ENCODE results near the gene PHACTR3.

Gene PHACTR3

GRCh38 chr20:59591061-59591460 is 13.3 kb upstream of the PHACTR3 start:
- H3K9me3 ChIP-seq (replicated peaks; ENCODE audit: insufficient read depth, low read length), result no peaks in the 10 kb centered on the region
- H3K9ac ChIP-seq (ENCODE audit: low read length), result no peak overlapping the region
- H3K9me2 ChIP-seq (replicated peaks; ENCODE audit: insufficient read depth, low read length), result no peaks in the 10 kb centered on the region
- peaks cover 83% of the 10 kb centered on the region for H3K27me3 ChIP-seq (replicated peaks; ENCODE audit: insufficient read depth, low read length)
- H3K4me3 ChIP-seq (ENCODE audit: low read length), result no peak overlapping the region
- no peak overlapping the region for H3K27ac ChIP-seq (ENCODE audit: low read length)
- no peak for DNase-seq
- H3K4me1 ChIP-seq (ENCODE audit: low read length), result no peaks in the 10 kb centered on the region
- TF ChIP-seq EZH2phosphoT487 (IDR thresholded peaks at IDR 0.05; ENCODE audit: low read length), result no peak
- TF ChIP-seq CTCF (IDR thresholded peaks at IDR 0.05; ENCODE audit: low read length), result no peak
- TF ChIP-seq EZH2 (optimal IDR thresholded peaks at IDR 0.05; ENCODE audit: low read depth, low read length), result no peak
- no peak overlapping the region for H2AFZ ChIP-seq (ENCODE audit: low read length)
- no peak overlapping the region for H3K4me2 ChIP-seq (ENCODE audit: low read depth, low read length)
- H3F3A ChIP-seq (ENCODE audit: insufficient read depth, low read length), result no peaks in the 10 kb centered on the region
- H4K20me1 ChIP-seq (ENCODE audit: insufficient read depth, low read length), result no peaks in the 10 kb centered on the region
- no peaks in the 10 kb centered on the region for H3K79me2 ChIP-seq (ENCODE audit: low read length)
- H3K36me3 ChIP-seq (replicated peaks; ENCODE audit: insufficient read depth, low read length), result no peaks in the 10 kb centered on the region

- DNase-seq, result no peak
- Histone ChIP-seq H3K9me2 (replicated peaks; ENCODE audit: insufficient read depth, low read length) (no peaks in the 10 kb centered on the region), H3K27me3 (replicated peaks; ENCODE audit: insufficient read depth, low read length) (peaks cover 86% of the 10 kb centered on the region), H3K9ac (ENCODE audit: low read length) (no peak overlapping the region), H3K4me2 (ENCODE audit: low read depth, low read length) (no peak overlapping the region), H3K36me3 (replicated peaks; ENCODE audit: insufficient read depth, low read length) (no peaks in the 10 kb centered on the region), H3K79me2 (ENCODE audit: low read length) (no peaks in the 10 kb centered on the region), H3F3A (ENCODE audit: insufficient read depth, low read length) (no peaks in the 10 kb centered on the region), H3K9me3 (replicated peaks; ENCODE audit: insufficient read depth, low read length) (no peaks in the 10 kb centered on the region), H3K4me3 (ENCODE audit: low read length) (no peak overlapping the region), H4K20me1 (ENCODE audit: insufficient read depth, low read length) (no peaks in the 10 kb centered on the region), H2AFZ (ENCODE audit: low read length) (no peak overlapping the region), H3K4me1 (ENCODE audit: low read length) (no peaks in the 10 kb centered on the region), H3K27ac (ENCODE audit: low read length) (no peak overlapping the region)
- TF ChIP-seq EZH2phosphoT487 (IDR thresholded peaks at IDR 0.05; ENCODE audit: low read length) (no peak), EZH2 (optimal IDR thresholded peaks at IDR 0.05; ENCODE audit: low read depth, low read length) (no peak), CTCF (IDR thresholded peaks at IDR 0.05; ENCODE audit: low read length) (no peak)
Measured at GRCh38 chr20:59596690-59597089, 7.7 kb upstream of the PHACTR3 start.

- Histone ChIP-seq H3K79me2 (ENCODE audit: low read length) (no peaks in the 10 kb centered on the region), H3K4me2 (ENCODE audit: low read depth, low read length) (no peak overlapping the region), H3K36me3 (replicated peaks; ENCODE audit: insufficient read depth, low read length) (no peaks in the 10 kb centered on the region), H3K27ac (ENCODE audit: low read length) (no peak overlapping the region), H3K9ac (ENCODE audit: low read length) (no peak overlapping the region), H4K20me1 (ENCODE audit: insufficient read depth, low read length) (no peaks in the 10 kb centered on the region), H3K4me1 (ENCODE audit: low read length) (no peaks in the 10 kb centered on the region), H3K4me3 (ENCODE audit: low read length) (no peak overlapping the region), H3K9me2 (replicated peaks; ENCODE audit: insufficient read depth, low read length) (no peaks in the 10 kb centered on the region), H2AFZ (ENCODE audit: low read length) (no peak overlapping the region), H3F3A (ENCODE audit: insufficient read depth, low read length) (no peaks in the 10 kb centered on the region), H3K27me3 (replicated peaks; ENCODE audit: insufficient read depth, low read length) (peaks cover 86% of the 10 kb centered on the region), H3K9me3 (replicated peaks; ENCODE audit: insufficient read depth, low read length) (no peaks in the 10 kb centered on the region)
- TF ChIP-seq EZH2 (optimal IDR thresholded peaks at IDR 0.05; ENCODE audit: low read depth, low read length) (no peak), EZH2phosphoT487 (IDR thresholded peaks at IDR 0.05; ENCODE audit: low read length) (no peak), CTCF (IDR thresholded peaks at IDR 0.05; ENCODE audit: low read length) (no peak)
- DNase-seq, result no peak
Measured at GRCh38 chr20:59597240-59597639, 7.1 kb upstream of the PHACTR3 start.

Data from MM.1S (cell line).